CD4-positive, alpha-beta T cell (primary cell): ENCODE data around the gene ARHGEF17. TPM values are rescaled to one million over a fixed set of nuclear protein-coding genes. Genes with fewer than 3 reads are reported as not detected.
"Not testable (repeated sequence)": the region's sequence is repeated elsewhere in the genome, so short reads cannot be mapped to it uniquely, and the experiment has no call there.

Experiments used
- ATAC-seq: fragments of 200-7000 bp; cut with Tn5 transposase; one replicate; pipeline ENCODE4 v1.10.0; 2022; ENCODE audit warnings: mild to moderate bottlenecking; ENCODE audit not compliant: poor library complexity
- CTCF ChIA-PET: fragments of 350-600 bp; sonication (Branson Sonifier 250); formaldehyde crosslinking; loops from one replicate; lab custom pipeline; 2021; ENCODE audit warnings: antibody characterized with exemption, inconsistent platforms; lab: Charles Lee
- POLR2A ChIA-PET: fragments of 350-600 bp; sonication (Branson Sonifier 250); formaldehyde crosslinking; loops from one replicate; lab custom pipeline; 2021; ENCODE audit warnings: antibody characterized with exemption, inconsistent platforms; lab: Charles Lee
- DNase-seq, 14 experiments: peaks; one replicate each; pipeline ENCODE4 v3.0.0-alpha.2; 2013 to 2020; ENCODE audit warnings: mixed read lengths in 2 of 14
- H3K27ac ChIP-seq, 2 donors: one replicate each; pipeline versions ENCODE4 v1.5.1 to v1.7.0; 2013; ENCODE audit warnings: low read length in 2 of 2, low read depth in 1 of 2, mild to moderate bottlenecking in 1 of 2
- H3K27me3 ChIP-seq, 2 experiments: 1 replicate in 1 of 2; 2 replicates in 1 of 2; pipeline versions ENCODE4 v1.6.1 to v1.7.0; 2013; ENCODE audit warnings: low read length in 2 of 2, control low read depth in 1 of 2, mild to moderate bottlenecking in 1 of 2, moderate library complexity in 1 of 2; ENCODE audit not compliant: insufficient read depth in 2 of 2, control insufficient read depth in 1 of 2
- H3K36me3 ChIP-seq: one replicate; pipeline ENCODE4 v1.6.1; 2013; ENCODE audit warnings: low read length, control low read depth; ENCODE audit not compliant: insufficient read depth
- H3K4me1 ChIP-seq: one replicate; pipeline ENCODE4 v1.6.1; 2013; ENCODE audit warnings: low read length, control low read depth; ENCODE audit not compliant: insufficient read depth
- H3K4me3 ChIP-seq: one replicate; pipeline ENCODE4 v1.5.1; 2013; ENCODE audit warnings: mild to moderate bottlenecking, low read length, moderate library complexity
- H3K9me3 ChIP-seq, 2 experiments: 1 replicate in 1 of 2; 2 replicates in 1 of 2; pipeline versions ENCODE4 v1.6.1 to v1.7.0; 2013; ENCODE audit warnings: low read length in 2 of 2, mild to moderate bottlenecking in 2 of 2, control low read depth in 1 of 2, moderate library complexity in 1 of 2; ENCODE audit not compliant: control insufficient read depth in 1 of 2, insufficient read depth in 1 of 2
- H3K27ac Mint-ChIP-seq: one replicate; pipeline ENCODE4 v1.8.0; 2020; ENCODE audit warnings: mixed read lengths
- H3K27me3 Mint-ChIP-seq: one replicate; pipeline ENCODE4 v1.8.0; 2021; ENCODE audit warnings: mixed read lengths
- H3K36me3 Mint-ChIP-seq: one replicate; pipeline ENCODE4 v1.8.0; 2021; ENCODE audit warnings: low read depth, mixed read lengths
- H3K4me1 Mint-ChIP-seq: one replicate; pipeline ENCODE4 v1.8.0; 2021; ENCODE audit warnings: low read depth, mixed read lengths
- H3K4me3 Mint-ChIP-seq: one replicate; pipeline ENCODE4 v1.8.0; 2020; ENCODE audit warnings: mild to moderate bottlenecking, mixed read lengths
- H3K9me3 Mint-ChIP-seq: one replicate; pipeline ENCODE4 v1.8.0; 2020; ENCODE audit warnings: mixed read lengths
- intact Hi-C, 2 experiments: fragments of 100-400 bp; cut with DNase I in 1 of 2; cut with micrococcal nuclease in 1 of 2; formaldehyde crosslinking; loops; one replicate each; pipeline versions ENCODE4 v1.15.1 to v1.9.0; 2023 to 2025; cut with DNase I, micrococcal nuclease
- total RNA-seq, 174 experiments: library from RNA in 2 of 174; stranded (reverse) in 2 of 174; gene quantifications; one replicate each; pipeline ENCODE4 v1.2.3 and lab custom pipeline; 2021 to 2026
- TF ChIP-seq, protein P1 (sequence below): fragments of 200-600 bp; IDR thresholded peaks from one replicate; pipeline ENCODE4 v1.8.0; 2022; ENCODE audit warnings: antibody characterized with exemption, mild to moderate bottlenecking

The ARHGEF17 gene
- total RNA-seq, 2 experiments from 2014 or later, result not detected

DNA sequence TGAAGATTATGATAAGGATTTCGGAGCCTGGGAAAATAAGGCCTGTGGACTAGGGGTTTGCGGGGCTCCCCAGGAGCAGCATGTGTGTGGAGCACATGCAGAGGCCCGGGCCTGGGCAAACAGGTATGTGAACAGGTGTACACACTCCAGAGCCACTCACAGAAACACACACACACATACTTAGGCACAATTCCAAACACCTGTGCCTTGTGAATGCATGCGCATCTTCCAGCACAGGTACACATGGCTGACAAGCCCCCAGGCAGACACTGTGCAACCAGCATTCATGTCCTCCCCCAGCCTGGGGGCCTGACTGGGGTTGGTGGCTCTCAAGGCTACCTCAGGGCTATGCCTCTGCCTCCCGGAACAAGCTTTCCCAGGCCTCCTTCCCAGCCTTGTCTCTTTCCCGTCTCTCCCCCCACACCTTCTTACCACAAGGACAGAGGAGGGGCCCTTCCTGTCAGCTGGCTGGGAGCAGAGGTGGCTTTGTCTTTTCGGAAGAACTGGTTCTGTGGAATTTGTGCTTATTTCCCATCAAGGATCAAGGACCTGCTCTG lies 38.5 kb upstream of the ARHGEF17 start:
- no peaks in the 10 kb centered on the region for H3K36me3 Mint-ChIP-seq
- no peaks in the 10 kb centered on the region for H3K36me3 ChIP-seq
- no peaks in the 10 kb centered on the region for H3K4me1 Mint-ChIP-seq
- H3K9me3 Mint-ChIP-seq, result no peaks in the 10 kb centered on the region
- H3K9me3 ChIP-seq, result peaks cover 0 to under 1% of the 10 kb centered on the region in 2 experiments
- peaks cover 34% of the 10 kb centered on the region for H3K27me3 Mint-ChIP-seq
- peaks cover 6 to 7% of the 10 kb centered on the region in 2 experiments for H3K27me3 ChIP-seq
- ChIA-PET POLR2A (no interaction called here), CTCF (no interaction called here)
- H3K27ac ChIP-seq, result no peak overlapping the region
- H3K4me3 Mint-ChIP-seq, result no peak overlapping the region
- no peak overlapping the region for H3K27ac Mint-ChIP-seq
- ATAC-seq (no peak), DNase-seq (peak in 1 of 14 experiments; percentile 23)
- peaks cover under 1% of the 10 kb centered on the region for H3K4me1 ChIP-seq
- H3K4me3 ChIP-seq, result no peak overlapping the region
- intact Hi-C loops, result no loop called here
- TF ChIP-seq, protein P1, sequence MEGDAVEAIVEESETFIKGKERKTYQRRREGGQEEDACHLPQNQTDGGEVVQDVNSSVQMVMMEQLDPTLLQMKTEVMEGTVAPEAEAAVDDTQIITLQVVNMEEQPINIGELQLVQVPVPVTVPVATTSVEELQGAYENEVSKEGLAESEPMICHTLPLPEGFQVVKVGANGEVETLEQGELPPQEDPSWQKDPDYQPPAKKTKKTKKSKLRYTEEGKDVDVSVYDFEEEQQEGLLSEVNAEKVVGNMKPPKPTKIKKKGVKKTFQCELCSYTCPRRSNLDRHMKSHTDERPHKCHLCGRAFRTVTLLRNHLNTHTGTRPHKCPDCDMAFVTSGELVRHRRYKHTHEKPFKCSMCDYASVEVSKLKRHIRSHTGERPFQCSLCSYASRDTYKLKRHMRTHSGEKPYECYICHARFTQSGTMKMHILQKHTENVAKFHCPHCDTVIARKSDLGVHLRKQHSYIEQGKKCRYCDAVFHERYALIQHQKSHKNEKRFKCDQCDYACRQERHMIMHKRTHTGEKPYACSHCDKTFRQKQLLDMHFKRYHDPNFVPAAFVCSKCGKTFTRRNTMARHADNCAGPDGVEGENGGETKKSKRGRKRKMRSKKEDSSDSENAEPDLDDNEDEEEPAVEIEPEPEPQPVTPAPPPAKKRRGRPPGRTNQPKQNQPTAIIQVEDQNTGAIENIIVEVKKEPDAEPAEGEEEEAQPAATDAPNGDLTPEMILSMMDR, result no peak

DNA sequence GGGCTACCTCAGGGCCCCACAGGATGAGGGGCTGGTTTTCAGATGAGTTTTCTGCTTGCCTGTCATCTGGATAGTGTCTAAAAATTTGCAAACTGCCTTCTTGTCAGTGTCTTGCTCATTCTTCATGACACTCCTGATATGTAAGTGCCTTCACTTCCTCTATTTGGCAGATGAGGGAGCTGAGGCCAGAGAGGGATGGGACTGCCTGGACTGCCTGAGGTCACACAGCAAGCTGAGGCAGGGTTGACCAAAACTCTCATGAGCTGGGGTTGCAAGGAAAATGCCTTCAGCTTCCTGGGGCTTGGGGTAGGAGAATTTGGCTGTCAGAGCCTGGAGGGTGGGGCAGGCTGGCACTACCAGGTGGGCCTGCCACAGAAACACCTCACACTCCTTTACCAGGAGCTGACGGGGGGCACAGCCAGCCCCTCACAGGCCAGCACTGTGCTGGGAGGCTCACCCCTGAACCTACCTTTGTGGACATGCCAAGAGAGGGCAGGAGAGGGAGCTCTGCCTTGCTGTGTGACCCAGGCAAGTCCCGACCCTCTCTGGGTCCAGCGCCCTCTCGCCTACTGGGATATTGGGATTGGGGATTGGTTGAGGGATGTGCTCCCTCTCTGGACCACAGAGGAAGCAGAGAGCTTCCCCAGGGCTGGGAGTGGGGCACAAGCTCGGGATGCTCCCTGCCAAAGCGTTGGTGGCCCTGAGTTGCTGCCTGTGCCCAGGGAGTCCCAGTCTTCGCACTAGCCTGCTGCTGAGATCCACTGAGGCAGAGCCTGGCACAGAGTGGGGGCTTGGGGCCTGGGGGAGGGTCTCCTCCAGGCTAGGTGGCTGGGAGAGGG lies 37.8 kb upstream of the ARHGEF17 start:
- ChIA-PET CTCF (no interaction called here), POLR2A (interaction anchor here (0.6 kb wide), 1 partner anchor 11 kb away, joined by 3 read pairs; no protein-coding TSS in a partner anchor)
- Histone ChIP-seq H3K27me3 (peaks cover under 1 to 4% of the 10 kb centered on the region in 2 experiments), H3K9me3 (no peaks in the 10 kb centered on the region), H3K27ac (no peak overlapping the region), H3K36me3 (no peaks in the 10 kb centered on the region), H3K4me3 (no peak overlapping the region), H3K4me1 (peaks cover 6% of the 10 kb centered on the region)
- H3K27ac Mint-ChIP-seq, result no peak overlapping the region
- TF ChIP-seq, protein P1, result no peak
- DNase-seq (peak in 2 of 14 experiments; percentile 26 to 44), ATAC-seq (no peak)
- H3K36me3 Mint-ChIP-seq, result no peaks in the 10 kb centered on the region
- peaks cover 27% of the 10 kb centered on the region for H3K27me3 Mint-ChIP-seq
- no peak overlapping the region for H3K4me3 Mint-ChIP-seq
- no peaks in the 10 kb centered on the region for H3K4me1 Mint-ChIP-seq
- intact Hi-C loops, result no loop called here
- H3K9me3 Mint-ChIP-seq, result no peaks in the 10 kb centered on the region

DNA sequence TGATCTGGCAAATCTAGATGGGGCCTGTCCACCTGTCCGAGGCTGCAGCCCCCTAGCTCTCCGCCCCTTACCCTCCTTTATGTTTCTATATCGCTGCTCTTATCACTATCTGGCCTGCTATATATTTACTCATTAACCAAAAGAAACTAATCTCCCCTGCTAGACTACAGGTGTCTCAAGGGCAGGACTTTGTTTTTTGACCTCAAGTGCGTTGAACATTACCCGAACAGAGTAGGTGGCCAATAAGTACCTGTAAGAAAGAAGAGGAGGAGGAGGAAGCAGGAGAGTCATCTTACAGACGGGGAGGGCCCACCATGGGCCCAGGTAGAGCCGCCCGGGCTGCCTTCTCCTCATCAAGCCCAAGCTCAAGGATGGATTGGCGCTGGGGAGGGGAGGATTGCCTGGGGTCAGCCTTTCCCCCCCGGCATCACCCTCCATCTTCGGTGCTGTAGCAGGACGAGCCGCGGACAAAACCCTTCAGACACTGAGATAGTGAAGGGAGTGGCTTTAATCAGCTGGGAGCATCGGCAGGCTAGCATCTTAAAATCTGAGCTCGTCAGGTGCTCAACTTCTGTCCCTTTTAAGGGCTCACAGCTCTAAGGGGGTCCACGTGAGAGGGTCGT lies 37.1 kb upstream of the ARHGEF17 start:
- H3K36me3 ChIP-seq, result no peaks in the 10 kb centered on the region
- Mint-ChIP-seq H3K27ac (no peak overlapping the region), H3K4me1 (no peaks in the 10 kb centered on the region), H3K36me3 (no peaks in the 10 kb centered on the region), H3K9me3 (no peaks in the 10 kb centered on the region), H3K4me3 (no peak overlapping the region), H3K27me3 (peaks cover 21% of the 10 kb centered on the region)
- no peak for ATAC-seq
- no peaks in the 10 kb centered on the region for H3K9me3 ChIP-seq
- no peak overlapping the region for H3K4me3 ChIP-seq
- peak in 1 of 14 experiments; percentile 7 for DNase-seq
- TF ChIP-seq, protein P1, result no peak
- no peak overlapping the region for H3K27ac ChIP-seq
- intact Hi-C loops, result no loop called here
- peaks cover 0 to 2% of the 10 kb centered on the region in 2 experiments for H3K27me3 ChIP-seq
- ChIA-PET POLR2A (no interaction called here), CTCF (no interaction called here)
- peaks cover 6% of the 10 kb centered on the region for H3K4me1 ChIP-seq

DNA sequence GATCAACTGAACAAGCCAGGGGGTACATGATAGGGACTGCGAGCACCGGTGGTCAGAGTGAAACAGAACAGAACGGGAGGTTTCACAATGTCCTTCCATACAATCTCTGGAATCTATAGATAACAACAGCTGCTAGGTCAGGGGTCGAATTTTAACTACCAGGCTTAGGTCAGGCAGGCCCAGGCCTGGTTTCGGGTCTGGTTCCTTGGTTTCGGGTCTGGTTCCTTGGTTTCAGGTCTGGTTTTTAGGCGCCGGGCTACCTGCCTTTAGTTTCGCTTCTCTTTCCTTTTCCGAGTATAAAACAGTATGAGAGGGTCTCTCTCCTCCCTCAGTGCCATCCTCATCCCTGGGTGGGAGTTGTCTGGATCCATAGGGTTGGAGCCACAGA lies 36.6 kb upstream of the ARHGEF17 start:
- H3K36me3 ChIP-seq, H3K9me3 Mint-ChIP-seq, H3K27ac Mint-ChIP-seq, H3K4me1 ChIP-seq, H3K4me3 Mint-ChIP-seq, H3K36me3 Mint-ChIP-seq, H3K9me3 ChIP-seq, H3K4me3 ChIP-seq, ATAC-seq, H3K4me1 Mint-ChIP-seq, H3K27me3 ChIP-seq, H3K27ac ChIP-seq, CTCF ChIA-PET, POLR2A ChIA-PET, intact Hi-C loops: not testable (repeated sequence)
- H3K27me3 Mint-ChIP-seq, result peaks cover 19% of the 10 kb centered on the region
- DNase-seq, result peak in 1 of 14 experiments; percentile 7
